Sciatic nerve (tissue), 2 donors: Measurements from ENCODE around the gene MCU. TPM values are rescaled to one million over a fixed set of nuclear protein-coding genes. Genes with fewer than 3 reads are reported as not detected.
"Not testable (repeated sequence)": the region's sequence is repeated elsewhere in the genome, so short reads cannot be mapped to it uniquely, and the experiment has no call there.

Experiments used
- ATAC-seq: fragments of 200-7000 bp; cut with Tn5 transposase; one replicate; pipeline ENCODE4 v1.9.1; 2020; ENCODE audit warnings: mild to moderate bottlenecking, moderate library complexity
- DNase-seq: peaks from one replicate; pipeline ENCODE4 v3.0.0-alpha.2; 2020; ENCODE audit warnings: low spot score
- intact Hi-C: fragments of 100-400 bp; cut with DNase I; formaldehyde crosslinking; loops from one replicate; pipeline ENCODE4 v1.14.2; 2022
- total RNA-seq: library from RNA; stranded (reverse); fragmentation: NEBNext Ultra II Directional; extraction: Animal tissue kit (Norgen Biotek cat#: 25700); gene quantifications from one replicate; pipeline ENCODE4 v1.2.1, GENCODE V29; 2021
- donor health status: DM: no; HTN: no; CAD: no.
- donor health status: DM: no; HTN: no; CAD: no.

Gene MCU
- total RNA-seq, 1 donor from 2014 or later: 25.5 TPM

DNA sequence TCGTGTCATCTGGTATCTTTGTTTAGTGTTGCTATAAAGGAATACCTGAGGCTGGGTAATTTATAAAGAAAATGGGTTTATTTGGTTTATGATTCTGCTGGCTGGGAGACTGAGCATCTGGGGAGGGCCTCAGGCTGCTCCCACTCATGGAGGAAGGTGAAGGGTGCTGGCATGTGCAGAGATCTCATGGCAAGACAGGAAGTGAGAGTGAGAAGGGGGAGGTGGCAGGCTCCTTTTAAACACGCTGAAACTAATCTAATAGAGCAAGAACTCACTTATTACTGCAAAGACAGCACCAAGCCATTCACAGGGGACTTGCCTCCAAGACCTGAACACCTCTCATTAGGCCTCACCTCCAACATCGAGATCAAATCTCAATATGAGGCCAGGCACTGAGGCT is 212.9 kb downstream of the MCU start:
- intact Hi-C loops: no loop called here
- DNase-seq (no peak), ATAC-seq (no peak)

DNA sequence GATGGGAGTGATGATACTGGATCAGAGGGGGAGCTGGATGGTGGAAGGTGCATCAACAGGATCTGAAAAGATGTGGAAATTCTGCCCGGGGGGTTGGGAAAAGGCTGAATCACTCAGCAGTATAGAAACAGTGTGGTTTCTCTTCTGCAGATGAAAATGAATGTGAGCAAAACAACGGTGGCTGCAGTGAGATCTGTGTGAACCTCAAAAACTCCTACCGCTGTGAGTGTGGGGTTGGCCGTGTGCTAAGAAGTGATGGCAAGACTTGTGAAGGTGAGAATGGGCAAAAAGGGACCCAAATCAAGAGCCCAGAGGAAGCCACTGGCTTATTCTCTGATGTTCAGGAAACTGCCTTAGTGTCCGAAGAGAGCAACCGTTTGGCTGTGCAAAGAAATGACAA is 214.5 kb downstream of the MCU start:
- intact Hi-C loops: no loop called here
- no peak for DNase-seq
- no peak for ATAC-seq

- intact Hi-C loops: no loop called here
- no peak for ATAC-seq
- no peak for DNase-seq
Measured at GRCh38 chr10:72910705-72911104, 218.8 kb downstream of the MCU start.

- DNase-seq: no peak
- intact Hi-C loops: no loop called here
- ATAC-seq: no peak
Measured at GRCh38 chr10:72911758-72912157, 219.8 kb downstream of the MCU start.

GRCh38 chr10:72912736-72913135 is 220.8 kb downstream of the MCU start:
- intact Hi-C loops: no loop called here
- DNase-seq (no peak), ATAC-seq (no peak)

DNA sequence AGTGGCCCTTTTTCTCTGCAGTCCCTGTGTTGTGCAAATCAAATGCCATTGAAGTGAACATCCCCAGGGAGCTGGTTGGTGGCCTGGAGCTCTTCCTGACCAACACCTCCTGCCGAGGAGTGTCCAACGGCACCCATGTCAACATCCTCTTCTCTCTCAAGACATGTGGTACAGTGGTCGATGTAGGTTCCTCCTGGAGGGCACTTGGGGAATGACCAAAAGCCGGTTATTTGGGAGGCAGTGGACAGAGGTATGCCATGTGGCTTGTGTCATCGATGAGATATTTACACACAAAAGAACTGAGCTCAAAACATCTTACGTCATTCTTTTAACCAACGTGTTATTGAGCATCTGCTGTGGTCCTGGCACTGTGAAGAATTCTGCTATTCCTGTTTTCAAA is 221.3 kb downstream of the MCU start:
- ATAC-seq (no peak), DNase-seq (no peak)
- intact Hi-C loops: no loop called here

DNA sequence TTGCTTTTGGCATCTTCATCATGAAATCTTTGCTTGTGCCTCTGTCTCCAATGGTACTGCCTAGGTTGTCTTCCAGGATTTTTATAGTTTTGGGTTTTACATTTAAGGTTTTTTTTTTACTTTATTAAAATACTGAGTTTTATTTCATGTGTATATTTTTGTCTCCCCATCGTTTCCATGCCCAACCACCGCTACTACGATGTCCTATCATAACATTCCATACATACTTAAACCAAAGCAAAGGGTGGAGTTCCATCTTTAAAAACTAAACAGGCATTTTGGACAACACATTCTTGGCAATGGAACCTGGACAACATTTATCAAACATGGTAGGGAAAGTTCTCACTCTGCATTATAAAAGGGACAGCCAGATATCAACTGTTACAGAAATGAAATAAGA is 225.3 kb downstream of the MCU start:
- ATAC-seq, intact Hi-C loops, DNase-seq: not testable (repeated sequence)

- ATAC-seq, intact Hi-C loops, DNase-seq: not testable (repeated sequence)
Measured at GRCh38 chr10:72917803-72918332, 225.9 kb downstream of the MCU start.

DNA sequence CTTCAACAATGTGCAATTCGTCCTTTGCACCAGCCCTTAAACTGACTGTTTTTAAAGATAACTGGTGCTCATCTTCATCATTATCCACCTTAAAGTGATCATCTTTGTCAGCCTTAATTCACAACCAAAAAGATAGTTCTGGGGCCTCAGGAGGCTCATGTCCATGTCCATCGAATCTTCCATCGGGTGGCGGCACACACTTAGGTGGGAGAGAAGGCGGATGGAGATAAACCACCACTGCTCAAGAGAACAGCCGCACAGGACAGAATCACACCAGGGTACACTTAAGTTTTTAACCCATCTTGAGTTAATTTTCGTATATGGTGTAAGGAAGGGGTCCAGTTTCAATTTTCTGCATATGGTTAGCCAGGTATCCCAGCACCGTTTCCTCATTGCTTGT is 226.4 kb downstream of the MCU start:
- ATAC-seq (no peak), DNase-seq (no peak)
- intact Hi-C loops: no loop called here

DNA sequence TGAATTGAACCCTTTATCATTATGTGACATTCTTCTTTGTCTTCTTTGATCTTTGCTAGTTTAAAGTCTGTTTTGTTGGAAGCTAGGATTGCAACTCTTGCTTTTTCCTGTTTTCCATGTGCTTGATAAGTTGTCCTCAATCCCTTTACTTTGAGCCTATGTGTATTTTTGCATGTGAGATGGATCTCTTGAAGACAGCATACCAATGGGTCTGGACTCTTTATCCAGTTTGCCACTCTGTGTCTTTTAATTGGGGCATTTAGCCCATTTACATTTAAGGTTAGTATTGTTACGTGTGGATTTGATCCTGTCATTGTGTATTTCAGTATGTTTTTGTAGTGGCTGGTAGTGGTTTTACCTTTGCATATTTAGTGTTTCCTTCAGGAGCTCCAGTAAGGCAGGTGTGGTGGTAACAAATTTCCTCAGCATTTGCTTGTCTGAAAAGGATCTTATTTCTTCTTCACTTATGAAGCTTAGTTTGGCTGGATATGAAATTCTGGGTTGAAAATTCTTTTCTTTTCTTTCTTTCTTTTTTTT is 229.3 kb downstream of the MCU start:
- ATAC-seq, intact Hi-C loops, DNase-seq: not testable (repeated sequence)

DNA sequence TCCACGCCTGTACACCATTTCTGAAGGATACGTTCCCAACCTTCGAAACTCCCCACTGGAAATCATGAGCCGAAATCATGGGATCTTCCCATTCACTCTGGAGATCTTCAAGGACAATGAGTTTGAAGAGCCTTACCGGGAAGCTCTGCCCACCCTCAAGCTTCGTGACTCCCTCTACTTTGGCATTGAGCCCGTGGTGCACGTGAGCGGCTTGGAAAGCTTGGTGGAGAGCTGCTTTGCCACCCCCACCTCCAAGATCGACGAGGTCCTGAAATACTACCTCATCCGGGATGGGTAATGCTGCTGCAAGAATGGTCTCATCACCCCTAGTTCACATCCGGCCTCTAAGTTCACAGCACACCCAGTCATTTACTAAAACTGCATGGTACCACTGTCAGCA is 232.4 kb downstream of the MCU start:
- DNase-seq (no peak), ATAC-seq (no peak)
- intact Hi-C loops: no loop called here

DNA sequence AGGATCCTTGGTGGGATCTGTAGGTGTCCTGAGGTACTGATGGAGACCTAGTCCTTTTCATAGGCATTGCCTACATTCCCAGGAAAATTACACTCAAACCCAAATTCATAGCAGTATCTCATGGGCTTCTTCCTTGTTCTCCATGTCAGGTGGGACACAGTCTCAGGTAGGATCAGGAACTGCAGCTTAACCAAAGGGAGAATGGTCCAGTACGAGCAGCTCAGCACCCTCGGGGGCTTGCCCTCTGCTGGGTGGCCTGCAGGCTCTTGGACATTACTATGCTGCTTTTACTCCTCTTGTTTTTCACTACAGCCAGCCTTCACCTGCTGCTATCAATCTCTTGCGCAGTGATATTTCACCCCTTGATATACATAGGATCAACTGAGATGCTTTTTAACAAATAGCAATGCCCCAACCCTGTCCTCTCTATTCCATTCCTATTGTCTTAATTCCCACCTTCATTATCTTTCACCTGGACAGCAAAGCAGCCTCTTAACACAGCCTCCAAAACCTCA is 234.1 kb downstream of the MCU start:
- intact Hi-C loops: no loop called here

GRCh38 chr10:72927485-72927884 is 235.5 kb downstream of the MCU start:
- intact Hi-C loops: no loop called here

More for the DNA sequence above, 234.1 kb downstream of the MCU start:
- DNase-seq (no peak), ATAC-seq (no peak)

DNA sequence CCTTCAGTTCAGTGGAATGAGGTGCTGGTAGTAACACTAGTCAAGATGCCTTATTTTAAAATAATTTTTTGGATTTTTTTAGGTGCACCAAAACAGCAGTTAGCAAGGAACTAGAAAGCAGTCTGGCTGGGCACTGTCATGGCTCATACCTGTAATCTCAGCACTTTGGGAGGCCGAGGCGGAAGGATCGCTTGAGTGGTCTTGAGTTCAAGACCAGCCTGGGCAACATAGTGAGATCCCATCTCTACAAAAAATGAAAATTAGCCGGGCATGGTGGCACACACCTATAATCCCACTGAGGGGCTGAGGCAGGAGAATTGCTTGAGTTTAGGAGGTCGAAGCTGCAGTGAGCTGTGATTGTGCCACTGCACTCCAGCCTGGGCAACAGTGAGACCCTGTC is 236.9 kb downstream of the MCU start:
- intact Hi-C loops: no loop called here
- no peak for ATAC-seq
- no peak for DNase-seq

More at GRCh38 chr10:72927485-72927884, 235.5 kb downstream of the MCU start:
- ATAC-seq (no peak), DNase-seq (no peak)

DNA sequence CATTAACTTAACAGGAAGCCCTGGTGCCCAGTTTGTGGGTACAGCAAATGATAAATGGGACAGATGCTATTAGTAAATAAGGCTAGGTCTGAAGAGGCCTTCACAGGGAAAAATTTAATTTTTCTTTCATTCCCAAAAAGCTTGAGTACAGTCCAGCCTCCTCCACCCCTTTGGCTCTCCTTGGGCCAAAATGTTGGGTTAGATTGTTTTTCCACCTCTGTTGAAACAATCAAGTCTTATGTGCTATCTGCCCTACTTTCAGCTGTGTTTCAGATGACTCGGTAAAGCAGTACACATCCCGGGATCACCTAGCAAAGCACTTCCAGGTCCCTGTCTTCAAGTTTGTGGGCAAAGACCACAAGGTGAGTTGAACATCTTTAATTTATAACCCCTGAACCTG is 238.3 kb downstream of the MCU start:
- ATAC-seq: no peak
- intact Hi-C loops: no loop called here
- DNase-seq: no peak

DNA sequence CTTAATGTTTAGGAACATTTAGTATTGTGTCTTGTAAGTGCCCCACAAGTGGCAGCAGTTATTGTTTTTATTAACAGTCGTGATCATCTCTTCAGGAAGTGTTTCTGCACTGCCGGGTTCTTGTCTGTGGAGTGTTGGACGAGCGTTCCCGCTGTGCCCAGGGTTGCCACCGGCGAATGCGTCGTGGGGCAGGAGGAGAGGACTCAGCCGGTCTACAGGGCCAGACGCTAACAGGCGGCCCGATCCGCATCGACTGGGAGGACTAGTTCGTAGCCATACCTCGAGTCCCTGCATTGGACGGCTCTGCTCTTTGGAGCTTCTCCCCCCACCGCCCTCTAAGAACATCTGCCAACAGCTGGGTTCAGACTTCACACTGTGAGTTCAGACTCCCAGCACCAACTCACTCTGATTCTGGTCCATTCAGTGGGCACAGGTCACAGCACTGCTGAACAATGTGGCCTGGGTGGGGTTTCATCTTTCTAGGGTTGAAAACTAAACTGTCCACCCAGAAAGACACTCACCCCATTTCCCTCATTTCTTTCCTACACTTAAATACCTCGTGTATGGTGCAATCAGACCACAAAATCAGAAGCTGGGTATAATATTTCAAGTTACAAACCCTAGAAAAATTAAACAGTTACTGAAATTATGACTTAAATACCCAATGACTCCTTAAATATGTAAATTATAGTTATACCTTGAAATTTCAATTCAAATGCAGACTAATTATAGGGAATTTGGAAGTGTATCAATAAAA is 240.5 kb downstream of the MCU start:
- DNase-seq (no peak), ATAC-seq (no peak)
- intact Hi-C loops: no loop called here

GRCh38 chr10:72935361-72935760 is 243.4 kb downstream of the MCU start:
- ATAC-seq: no peak
- DNase-seq: no peak
- intact Hi-C loops: no loop called here
